H9 (cell line): ENCODE measurements around the gene TOMT. TPM values are rescaled to one million over a fixed set of nuclear protein-coding genes. Genes with fewer than 3 reads are reported as not detected.

Experiments
- DNase-seq: peaks from one replicate; pipeline ENCODE4 v3.0.0-alpha.2; 2017
- H2AFZ ChIP-seq: one replicate; pipeline ENCODE4 v1.6.1; 2013; ENCODE audit warnings: mild to moderate bottlenecking, low read length, control low read depth, moderate library complexity
- H2AK5ac ChIP-seq: 2 replicates; pipeline ENCODE4 v1.6.1; 2013; ENCODE audit warnings: low read length, control low read depth, mixed read lengths; ENCODE audit not compliant: insufficient read length
- H2BK120ac ChIP-seq: one replicate; pipeline ENCODE4 v1.6.1; 2013; ENCODE audit warnings: low read depth, mild to moderate bottlenecking, low read length, control low read depth, inconsistent platforms; ENCODE audit not compliant: poor library complexity, severe bottlenecking
- H2BK12ac ChIP-seq: 2 replicates; pipeline ENCODE4 v1.6.1; 2013; ENCODE audit warnings: low read length, control low read depth, mixed read lengths, low read depth; ENCODE audit not compliant: insufficient read length
- H2BK15ac ChIP-seq: 2 replicates; pipeline ENCODE4 v1.6.1; 2013; ENCODE audit warnings: low read depth, low read length, control low read depth
- H2BK20ac ChIP-seq: one replicate; pipeline ENCODE4 v1.6.1; 2013; ENCODE audit warnings: low read depth, mild to moderate bottlenecking, low read length, control low read depth, inconsistent platforms; ENCODE audit not compliant: poor library complexity, severe bottlenecking
- H2BK5ac ChIP-seq: 2 replicates; pipeline ENCODE4 v1.6.1; 2013; ENCODE audit warnings: low read length, control low read depth, mixed read lengths; ENCODE audit not compliant: insufficient read length
- H3K14ac ChIP-seq: 2 replicates; pipeline ENCODE4 v1.6.1; 2013; ENCODE audit warnings: low read length, control low read depth; ENCODE audit not compliant: insufficient read depth
- H3K18ac ChIP-seq: 2 replicates; pipeline ENCODE4 v1.6.1; 2013; ENCODE audit warnings: low read depth, mild to moderate bottlenecking, mixed read lengths, low read length, control low read depth; ENCODE audit not compliant: insufficient read length
- H3K23ac ChIP-seq: 2 replicates; pipeline ENCODE4 v1.6.1; 2013; ENCODE audit warnings: low read length, control low read depth, mixed read lengths, low read depth; ENCODE audit not compliant: insufficient read length
- H3K23me2 ChIP-seq: 2 replicates; pipeline ENCODE4 v1.6.1; 2013; ENCODE audit warnings: low read depth, mild to moderate bottlenecking, mixed read lengths, low read length, control low read depth; ENCODE audit not compliant: insufficient read length, poor library complexity, severe bottlenecking
- H3K27ac ChIP-seq: 2 replicates; pipeline ENCODE4 v1.5.1; 2013; ENCODE audit warnings: low read length, control low read depth, mixed read lengths, low read depth; ENCODE audit not compliant: insufficient read length
- H3K27me3 ChIP-seq: 2 replicates; pipeline ENCODE4 v1.6.1; 2013; ENCODE audit warnings: low read length, control low read depth, inconsistent platforms; ENCODE audit not compliant: insufficient read depth
- H3K4ac ChIP-seq: 2 replicates; pipeline ENCODE4 v1.6.1; 2013; ENCODE audit warnings: low read depth, mild to moderate bottlenecking, control low read depth, inconsistent platforms, low read length, moderate library complexity
- H3K4me1 ChIP-seq: 2 replicates; pipeline ENCODE4 v1.6.1; 2013; ENCODE audit warnings: low read length, control low read depth, inconsistent platforms; ENCODE audit not compliant: insufficient read depth
- H3K4me2 ChIP-seq: 2 replicates; pipeline ENCODE4 v1.6.1; 2013; ENCODE audit warnings: low read length, control low read depth, mixed read lengths; ENCODE audit not compliant: insufficient read length, insufficient read depth
- H3K56ac ChIP-seq: 2 replicates; pipeline ENCODE4 v1.6.1; 2013; ENCODE audit warnings: low read depth, mild to moderate bottlenecking, mixed read lengths, low read length, control low read depth; ENCODE audit not compliant: insufficient read length
- H3K79me1 ChIP-seq: 2 replicates; pipeline ENCODE4 v1.6.1; 2013; ENCODE audit warnings: low read depth, mild to moderate bottlenecking, moderate library complexity, low read length, control low read depth, inconsistent platforms; ENCODE audit not compliant: insufficient read depth, poor library complexity, severe bottlenecking
- H3K79me2 ChIP-seq: 2 replicates; pipeline ENCODE4 v1.6.1; 2013; ENCODE audit warnings: low read length, control low read depth, inconsistent platforms; ENCODE audit not compliant: insufficient read depth
- H3K9ac ChIP-seq: 2 replicates; pipeline ENCODE4 v1.6.1; 2013; ENCODE audit warnings: low read length, control low read depth, mixed read lengths; ENCODE audit not compliant: insufficient read length; ENCODE audit errors: extremely low read depth
- H3K9me3 ChIP-seq: one replicate; pipeline ENCODE4 v1.6.1; 2013; ENCODE audit warnings: low read depth, low read length, inconsistent platforms; ENCODE audit not compliant: control insufficient read depth
- H3T11ph ChIP-seq: one replicate; pipeline ENCODE4 v1.6.1; 2013; ENCODE audit warnings: mild to moderate bottlenecking, low read length, control low read depth, inconsistent platforms
- H4K20me1 ChIP-seq: one replicate; pipeline ENCODE4 v1.6.1; 2013; ENCODE audit not compliant: control insufficient read depth, insufficient read length, insufficient read depth
- H4K5ac ChIP-seq: 2 replicates; pipeline ENCODE4 v1.6.1; 2013; ENCODE audit warnings: low read depth, mild to moderate bottlenecking, mixed read lengths, low read length, control low read depth; ENCODE audit not compliant: insufficient read length
- H4K8ac ChIP-seq: replicated peaks from 2 replicates; pipeline ENCODE4 v1.6.1; 2013; ENCODE audit warnings: low read length, control low read depth, mixed read lengths, low read depth; ENCODE audit not compliant: insufficient read length
- H4K91ac ChIP-seq: 2 replicates; pipeline ENCODE4 v1.6.1; 2013; ENCODE audit warnings: low read depth, mild to moderate bottlenecking, moderate library complexity, mixed read lengths, low read length, control low read depth; ENCODE audit not compliant: insufficient read length
- H3K27ac Mint-ChIP-seq, 3 experiments: 2 replicates in 2 of 3; 3 replicates in 1 of 3; pipeline ENCODE4 v1.8.0; 2020 to 2021; ENCODE audit warnings: mixed read lengths in 3 of 3, mild to moderate bottlenecking in 1 of 3, moderate library complexity in 1 of 3
- H3K27me3 Mint-ChIP-seq: 2 replicates; pipeline ENCODE4 v1.8.0; 2021; ENCODE audit warnings: low read depth, mild to moderate bottlenecking, moderate library complexity, mixed read lengths
- H3K36me3 Mint-ChIP-seq, 3 experiments: 2 replicates in 2 of 3; 3 replicates in 1 of 3; pipeline ENCODE4 v1.8.0; 2020 to 2021; ENCODE audit warnings: low read depth in 3 of 3, mixed read lengths in 3 of 3; ENCODE audit not compliant: insufficient read depth in 1 of 3
- H3K4me1 Mint-ChIP-seq, 2 experiments: 2 replicates each; pipeline ENCODE4 v1.8.0; 2020; ENCODE audit warnings: mixed read lengths in 2 of 2
- H3K4me3 Mint-ChIP-seq, 2 experiments: 2 replicates in 1 of 2; 3 replicates in 1 of 2; pipeline ENCODE4 v1.8.0; 2020 to 2021; ENCODE audit warnings: mild to moderate bottlenecking in 2 of 2, mixed read lengths in 2 of 2, moderate library complexity in 1 of 2
- H3K9me3 Mint-ChIP-seq, 2 experiments: 2 replicates in 1 of 2; 3 replicates in 1 of 2; pipeline ENCODE4 v1.8.0; 2020; ENCODE audit warnings: mild to moderate bottlenecking in 2 of 2, mixed read lengths in 2 of 2, moderate library complexity in 1 of 2
- WGBS: extraction: QIAGEN DNeasy Blood & Tissue Kit; methylation state at CpG from one replicate; pipeline ENCODE4 v1.1.7; 2013; ENCODE audit warnings: missing lambda C conversion rate, low lambda C conversion rate, mixed read lengths; ENCODE audit not compliant: insufficient read length; ENCODE audit errors: extremely low coverage; 5-methylcytosine and 5-hydroxymethylcytosine counted together
- total RNA-seq: library from RNA; stranded (reverse); gene quantifications from 2 replicates; pipeline ENCODE4 v1.2.1, GENCODE V29; 2021
- TF ChIP-seq, protein P1 (sequence below): fragments of 200-600 bp; sonication (generic); conservative IDR thresholded peaks from 3 replicates; pipeline ENCODE4 v1.8.0; 2021; ENCODE audit warnings: antibody characterized with exemption, mild to moderate bottlenecking

The TOMT gene
- total RNA-seq, 1 experiment from 2014 or later: not detected

DNA sequence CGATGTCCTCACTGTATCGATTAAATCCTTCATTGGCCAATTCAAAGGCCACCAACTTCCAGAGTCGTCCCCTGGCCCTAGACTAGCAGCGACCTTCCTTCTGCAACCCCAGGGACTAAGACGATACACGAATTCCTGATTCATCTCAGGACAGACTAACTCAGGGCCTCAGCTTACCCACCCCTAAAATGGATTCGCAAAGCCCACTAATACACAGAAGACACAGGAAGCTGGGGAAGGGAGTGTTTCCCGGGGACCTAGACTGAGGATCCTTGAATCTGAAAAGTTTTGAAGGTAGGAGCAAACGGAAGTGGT, 3.1 kb upstream of the TOMT start:
- Mint-ChIP-seq H3K4me1 (peaks cover 24 to 30% of the 10 kb centered on the region in 2 experiments), H3K27me3 (no peaks in the 10 kb centered on the region), H3K4me3 (peak overlapping the region; percentile 93), H3K27ac (peak overlapping the region; percentile 91 to 99 (median 94)), H3K9me3 (no peaks in the 10 kb centered on the region), H3K36me3 (peaks cover 15 to 46% (median 33%) of the 10 kb centered on the region in 3 experiments)
- TF ChIP-seq, protein P1, sequence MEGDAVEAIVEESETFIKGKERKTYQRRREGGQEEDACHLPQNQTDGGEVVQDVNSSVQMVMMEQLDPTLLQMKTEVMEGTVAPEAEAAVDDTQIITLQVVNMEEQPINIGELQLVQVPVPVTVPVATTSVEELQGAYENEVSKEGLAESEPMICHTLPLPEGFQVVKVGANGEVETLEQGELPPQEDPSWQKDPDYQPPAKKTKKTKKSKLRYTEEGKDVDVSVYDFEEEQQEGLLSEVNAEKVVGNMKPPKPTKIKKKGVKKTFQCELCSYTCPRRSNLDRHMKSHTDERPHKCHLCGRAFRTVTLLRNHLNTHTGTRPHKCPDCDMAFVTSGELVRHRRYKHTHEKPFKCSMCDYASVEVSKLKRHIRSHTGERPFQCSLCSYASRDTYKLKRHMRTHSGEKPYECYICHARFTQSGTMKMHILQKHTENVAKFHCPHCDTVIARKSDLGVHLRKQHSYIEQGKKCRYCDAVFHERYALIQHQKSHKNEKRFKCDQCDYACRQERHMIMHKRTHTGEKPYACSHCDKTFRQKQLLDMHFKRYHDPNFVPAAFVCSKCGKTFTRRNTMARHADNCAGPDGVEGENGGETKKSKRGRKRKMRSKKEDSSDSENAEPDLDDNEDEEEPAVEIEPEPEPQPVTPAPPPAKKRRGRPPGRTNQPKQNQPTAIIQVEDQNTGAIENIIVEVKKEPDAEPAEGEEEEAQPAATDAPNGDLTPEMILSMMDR: no peak
- no peak overlapping the region for H3T11ph ChIP-seq
- H2BK12ac ChIP-seq: no peak overlapping the region
- peak overlapping the region; percentile 75 for H3K18ac ChIP-seq
- no peak overlapping the region for H2BK20ac ChIP-seq
- peak overlapping the region; percentile 34 for H3K27ac ChIP-seq
- peak overlapping the region; percentile 80; the same call in 1 of the 2 replicates for H3K14ac ChIP-seq
- H2AK5ac ChIP-seq: no peak overlapping the region
- H2BK15ac ChIP-seq: no peak overlapping the region
- no peaks in the 10 kb centered on the region for H3K27me3 ChIP-seq
- H3K79me2 ChIP-seq: peaks cover 14% of the 10 kb centered on the region; the same call in 1 of the 2 replicates
- no peak for DNase-seq
- no peaks in the 10 kb centered on the region for H3K9me3 ChIP-seq
- no peak overlapping the region for H2BK120ac ChIP-seq
- no peak overlapping the region for H4K5ac ChIP-seq
- no peak overlapping the region for H2BK5ac ChIP-seq
- peak overlapping the region; percentile 21; the same call in 1 of the 2 replicates for H3K4ac ChIP-seq
- H3K4me2 ChIP-seq: peak overlapping the region; percentile 78
- H4K8ac ChIP-seq: no peak overlapping the region
- H3K9ac ChIP-seq: peak overlapping the region; percentile 97
- no peak overlapping the region for H3K56ac ChIP-seq
- H3K23me2 ChIP-seq: peaks cover 7% of the 10 kb centered on the region
- no peak overlapping the region for H2AFZ ChIP-seq
- H3K79me1 ChIP-seq: peaks cover 3% of the 10 kb centered on the region
- H3K4me1 ChIP-seq: no peaks in the 10 kb centered on the region; the same call in 1 of the 2 replicates
- no peak overlapping the region for H4K91ac ChIP-seq
- H3K23ac ChIP-seq: no peak overlapping the region
- WGBS: no CpG with 5 or more reads among the region's 9 CpGs
- peaks cover 2% of the 10 kb centered on the region for H4K20me1 ChIP-seq
